ENCODE measurements around the gene AMIGO1. TPM values are rescaled to one million over a fixed set of nuclear protein-coding genes. Genes with fewer than 3 reads are reported as not detected.

AMIGO1 gene
- total RNA-seq, 4 donors from 2014 or later: 8.1 to 10.3 (median 8.4) TPM

DNA sequence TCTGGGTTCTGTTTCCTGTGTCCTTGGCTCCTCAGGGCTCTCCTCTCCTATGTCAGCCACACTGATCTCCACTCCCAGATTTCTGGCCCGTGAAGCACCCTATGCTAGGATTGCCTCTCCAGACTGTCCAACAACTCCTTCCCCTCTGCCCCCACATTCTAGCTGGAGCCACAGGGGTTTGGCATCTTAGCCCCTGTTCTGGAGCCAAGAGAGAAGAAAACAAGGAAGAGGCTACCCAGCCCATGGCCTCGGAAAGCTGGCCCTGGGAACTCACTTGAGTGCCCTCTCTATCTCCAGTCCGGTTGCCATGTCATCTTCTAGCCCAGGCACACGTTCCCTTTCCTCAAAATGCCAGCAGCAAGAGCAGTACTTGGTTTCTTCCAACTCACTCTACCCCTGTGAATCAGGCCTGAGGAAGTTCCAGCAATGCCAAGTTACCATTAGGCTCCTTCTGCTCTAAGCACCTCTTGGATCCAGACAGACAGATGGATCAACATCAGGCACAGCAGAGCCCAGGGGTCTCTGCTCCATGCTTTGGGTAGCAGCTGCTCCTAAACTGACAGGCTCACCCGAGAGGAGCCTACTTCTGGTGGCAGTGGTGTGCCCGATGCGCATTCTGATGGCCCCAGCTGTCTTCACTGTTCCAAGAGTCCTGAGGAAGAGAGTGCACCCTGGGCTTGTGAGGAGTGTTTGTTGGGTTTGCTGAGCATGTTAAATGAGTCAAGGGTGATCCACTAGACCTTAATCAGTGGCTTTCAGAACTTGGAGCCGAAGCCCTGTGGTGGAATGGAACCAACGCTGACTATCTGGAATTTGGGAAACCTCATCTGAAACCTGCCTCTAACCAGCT, 18.5 kb upstream of the AMIGO1 start:
- Histone ChIP-seq H3K4me3 (no peak overlapping the region), H3K36me3 (no peaks in the 10 kb centered on the region), H3K27ac (no peak overlapping the region), H3K4me1 (peaks cover 0 to 41% (median 12%) of the 10 kb centered on the region in 4 donors), H3K9me3 (no peaks in the 10 kb centered on the region), H3K27me3 (no peaks in the 10 kb centered on the region)
- 82 to 92% methylated on average over 9 of the region's 9 CpGs for WGBS, 2 donors
- no peak for TF ChIP-seq POLR2A (IDR thresholded peaks at IDR 0.05)
- DNase-seq (ENCODE audit: low spot score in 2 of 2): no peak

DNA sequence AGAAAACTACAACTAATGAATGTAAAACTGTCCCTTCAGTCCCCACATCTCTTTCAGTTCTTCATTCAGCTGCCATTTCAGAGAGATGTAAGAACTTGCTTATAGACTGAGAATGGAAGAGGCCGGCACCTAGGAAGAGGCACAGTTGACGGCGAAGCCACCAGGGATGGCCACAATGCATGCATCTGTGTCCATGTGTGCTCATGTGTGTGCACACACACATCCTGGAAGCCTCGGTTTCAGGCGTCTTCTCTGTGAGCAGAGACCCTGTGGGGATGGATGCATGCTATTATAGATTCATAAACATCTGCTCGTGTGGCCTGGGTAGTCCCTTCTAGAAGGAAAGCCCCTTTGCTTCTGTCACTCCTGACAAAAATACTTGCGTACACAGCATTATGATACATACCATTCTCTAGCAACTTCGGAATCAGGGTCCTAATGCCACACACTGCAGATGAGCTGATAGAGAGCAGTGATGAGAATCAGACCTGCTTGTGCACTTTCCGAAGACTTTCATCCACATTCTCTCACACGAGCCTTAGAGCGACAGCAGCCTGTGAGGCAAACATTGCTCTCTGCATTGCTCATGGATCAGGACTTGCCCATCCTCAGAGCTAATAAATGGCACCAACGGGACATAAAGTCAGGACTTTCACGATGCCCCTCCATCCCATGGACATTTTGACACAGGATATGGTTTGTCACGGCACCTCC, 17.7 kb upstream of the AMIGO1 start:
- no peak for DNase-seq (ENCODE audit: low spot score in 2 of 2)
- TF ChIP-seq POLR2A (IDR thresholded peaks at IDR 0.05): no peak
- TF ChIP-seq, protein P1, sequence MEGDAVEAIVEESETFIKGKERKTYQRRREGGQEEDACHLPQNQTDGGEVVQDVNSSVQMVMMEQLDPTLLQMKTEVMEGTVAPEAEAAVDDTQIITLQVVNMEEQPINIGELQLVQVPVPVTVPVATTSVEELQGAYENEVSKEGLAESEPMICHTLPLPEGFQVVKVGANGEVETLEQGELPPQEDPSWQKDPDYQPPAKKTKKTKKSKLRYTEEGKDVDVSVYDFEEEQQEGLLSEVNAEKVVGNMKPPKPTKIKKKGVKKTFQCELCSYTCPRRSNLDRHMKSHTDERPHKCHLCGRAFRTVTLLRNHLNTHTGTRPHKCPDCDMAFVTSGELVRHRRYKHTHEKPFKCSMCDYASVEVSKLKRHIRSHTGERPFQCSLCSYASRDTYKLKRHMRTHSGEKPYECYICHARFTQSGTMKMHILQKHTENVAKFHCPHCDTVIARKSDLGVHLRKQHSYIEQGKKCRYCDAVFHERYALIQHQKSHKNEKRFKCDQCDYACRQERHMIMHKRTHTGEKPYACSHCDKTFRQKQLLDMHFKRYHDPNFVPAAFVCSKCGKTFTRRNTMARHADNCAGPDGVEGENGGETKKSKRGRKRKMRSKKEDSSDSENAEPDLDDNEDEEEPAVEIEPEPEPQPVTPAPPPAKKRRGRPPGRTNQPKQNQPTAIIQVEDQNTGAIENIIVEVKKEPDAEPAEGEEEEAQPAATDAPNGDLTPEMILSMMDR (IDR thresholded peaks at IDR 0.05): no peak
- no peak for TF ChIP-seq EP300 (IDR thresholded peaks at IDR 0.05)
- H3K9me3 ChIP-seq: no peaks in the 10 kb centered on the region
- H3K27ac ChIP-seq: no peak overlapping the region
- 74 to 75% methylated on average over 14 of the region's 14 CpGs for WGBS, 2 donors
- no peaks in the 10 kb centered on the region for H3K27me3 ChIP-seq
- no peak overlapping the region for H3K4me3 ChIP-seq
- peaks cover 0 to 33% (median 10%) of the 10 kb centered on the region in 4 donors for H3K4me1 ChIP-seq
- H3K36me3 ChIP-seq: no peaks in the 10 kb centered on the region

DNA sequence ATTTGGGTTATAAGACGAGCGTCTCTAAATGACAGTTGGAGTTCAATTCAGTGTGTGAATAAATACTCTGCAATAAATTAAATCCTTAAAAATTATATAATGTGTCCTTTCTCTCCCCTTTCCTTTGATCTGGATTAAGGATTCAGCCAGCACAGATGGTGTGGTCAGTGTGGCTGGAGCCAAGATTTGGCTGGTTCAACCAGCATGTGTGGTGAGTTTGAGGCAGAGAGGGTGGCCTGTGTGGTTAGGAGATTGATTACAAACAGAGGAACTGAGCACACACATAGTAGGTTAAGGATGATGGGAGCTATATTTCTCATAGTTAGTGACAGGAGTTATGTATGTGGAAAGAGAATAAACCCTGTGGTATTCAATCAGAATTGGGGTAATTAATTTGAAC, 14.2 kb upstream of the AMIGO1 start:
- Histone ChIP-seq H3K27me3 (peaks cover 0 to 2% of the 10 kb centered on the region in 2 donors), H3K4me3 (no peak overlapping the region), H3K27ac (no peak overlapping the region), H3K36me3 (no peaks in the 10 kb centered on the region), H3K9me3 (no peaks in the 10 kb centered on the region), H3K4me1 (peaks cover 0 to 10% (median 2%) of the 10 kb centered on the region in 4 donors)
- WGBS, 2 donors: 77 to 79% methylated on average over 2 of the region's 2 CpGs
- TF ChIP-seq, protein P1 (IDR thresholded peaks at IDR 0.05): no peak
- no peak for TF ChIP-seq POLR2A (IDR thresholded peaks at IDR 0.05)
- TF ChIP-seq EP300 (IDR thresholded peaks at IDR 0.05): no peak
- no peak for DNase-seq (ENCODE audit: low spot score in 2 of 2)

DNA sequence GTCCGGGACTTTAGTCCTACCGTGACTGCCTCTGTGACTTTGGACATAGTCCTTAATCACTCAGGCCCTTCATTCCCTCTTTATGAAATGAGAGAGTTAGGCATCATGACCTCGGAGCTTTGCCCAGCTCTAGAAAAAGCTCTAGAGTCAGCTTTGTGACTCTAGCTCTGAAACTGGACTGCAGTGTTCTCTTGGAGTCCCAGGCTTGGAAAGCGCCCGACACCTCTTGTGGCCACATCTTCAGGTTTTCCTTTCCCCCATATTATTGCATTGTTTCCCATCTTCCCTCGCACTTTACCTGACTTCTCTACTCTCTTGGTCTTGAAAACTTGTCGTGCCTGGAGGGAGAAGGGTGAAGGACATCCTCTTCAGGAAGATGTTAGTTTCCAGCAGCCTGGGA, 12.5 kb upstream of the AMIGO1 start:
- TF ChIP-seq POLR2A (IDR thresholded peaks at IDR 0.05): no peak
- TF ChIP-seq, protein P1 (IDR thresholded peaks at IDR 0.05): no peak
- TF ChIP-seq EP300 (IDR thresholded peaks at IDR 0.05): no peak
- WGBS, 2 donors: 79 to 86% methylated on average over 7 of the region's 7 CpGs
- H3K4me1 ChIP-seq: peaks cover 0 to 10% (median 2%) of the 10 kb centered on the region in 4 donors
- H3K27me3 ChIP-seq: peaks cover 0 to 2% of the 10 kb centered on the region in 2 donors
- no peaks in the 10 kb centered on the region for H3K9me3 ChIP-seq
- H3K4me3 ChIP-seq: no peak overlapping the region
- no peak overlapping the region for H3K27ac ChIP-seq
- H3K36me3 ChIP-seq: no peaks in the 10 kb centered on the region
- DNase-seq (ENCODE audit: low spot score in 2 of 2): no peak

DNA sequence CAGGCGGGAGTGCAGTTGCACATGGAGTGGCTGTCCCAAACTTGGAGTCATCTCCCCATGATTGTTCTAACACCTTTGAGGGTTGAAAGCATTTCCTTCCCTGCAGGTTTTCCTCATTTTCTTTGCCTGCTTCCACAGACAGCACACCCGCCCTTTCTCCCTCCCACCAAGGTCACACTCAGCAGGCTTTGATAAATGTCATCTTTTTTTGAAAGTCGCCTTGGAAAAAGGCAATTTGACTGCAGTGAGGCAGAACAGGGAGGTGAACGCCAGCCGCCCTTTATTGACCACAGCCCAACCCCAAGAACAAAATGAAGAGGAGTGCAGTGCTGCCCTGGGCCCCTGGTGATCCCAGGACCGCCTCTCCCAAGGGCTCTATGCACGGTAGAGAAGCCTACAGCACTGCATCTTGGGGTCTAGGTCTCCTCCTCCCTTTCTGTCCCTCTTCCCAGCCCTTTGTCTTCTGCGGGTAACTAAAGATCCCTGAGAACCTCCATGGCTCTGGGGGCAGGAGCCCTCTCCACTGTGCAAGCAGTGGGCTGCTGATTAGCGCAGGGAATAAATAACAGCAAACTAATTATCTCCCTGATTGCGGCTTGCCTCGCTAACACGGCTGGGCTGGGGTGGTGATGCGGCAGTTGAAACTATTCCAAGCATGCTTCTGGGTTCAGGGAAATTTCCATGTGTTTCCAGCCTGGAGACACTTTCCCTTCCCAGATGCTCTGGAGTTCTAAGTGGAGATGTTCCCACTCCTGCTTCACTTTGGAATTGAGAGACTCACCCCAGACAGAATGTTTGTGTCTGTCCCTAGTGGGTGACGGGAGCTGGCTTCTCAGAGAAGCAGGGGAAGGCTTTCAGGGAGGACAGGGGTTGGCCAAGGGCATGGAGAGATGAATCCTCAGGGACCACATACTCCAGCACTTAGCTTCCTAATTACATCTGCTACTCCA, 11.8 kb upstream of the AMIGO1 start:
- no peak overlapping the region for H3K27ac ChIP-seq
- no peak for TF ChIP-seq EP300 (IDR thresholded peaks at IDR 0.05)
- TF ChIP-seq, protein P1 (IDR thresholded peaks at IDR 0.05): no peak
- TF ChIP-seq POLR2A (IDR thresholded peaks at IDR 0.05): no peak
- H3K9me3 ChIP-seq: no peaks in the 10 kb centered on the region
- H3K36me3 ChIP-seq: no peaks in the 10 kb centered on the region
- peaks cover 0 to 10% (median 2%) of the 10 kb centered on the region in 4 donors for H3K4me1 ChIP-seq
- DNase-seq (ENCODE audit: low spot score in 2 of 2): no peak
- no peak overlapping the region for H3K4me3 ChIP-seq
- WGBS, 2 donors: 51 to 59% methylated on average over 14 of the region's 14 CpGs
- peaks cover 0 to 2% of the 10 kb centered on the region in 2 donors for H3K27me3 ChIP-seq
